T-helper 2 cell (primary cell): Measurements from ENCODE around the gene FBXO34.

ENCODE experiments used
- DNase-seq, 5 experiments: peaks; one replicate each; pipeline versions ENCODE4 v3.0.0 to v3.0.0-alpha.2; 2012 to 2022

The FBXO34 gene

GRCh38 chr14:55383541-55384140, 112.4 kb downstream of the FBXO34 start:
- DNase-seq: peak in 1 of 5 experiments; percentile 18

GRCh38 chr14:55384536-55384935, 113.3 kb downstream of the FBXO34 start:
- no peak for DNase-seq

GRCh38 chr14:55386037-55386808, 115.0 kb downstream of the FBXO34 start:
- peak in 1 of 5 experiments; percentile 73 for DNase-seq

DNA sequence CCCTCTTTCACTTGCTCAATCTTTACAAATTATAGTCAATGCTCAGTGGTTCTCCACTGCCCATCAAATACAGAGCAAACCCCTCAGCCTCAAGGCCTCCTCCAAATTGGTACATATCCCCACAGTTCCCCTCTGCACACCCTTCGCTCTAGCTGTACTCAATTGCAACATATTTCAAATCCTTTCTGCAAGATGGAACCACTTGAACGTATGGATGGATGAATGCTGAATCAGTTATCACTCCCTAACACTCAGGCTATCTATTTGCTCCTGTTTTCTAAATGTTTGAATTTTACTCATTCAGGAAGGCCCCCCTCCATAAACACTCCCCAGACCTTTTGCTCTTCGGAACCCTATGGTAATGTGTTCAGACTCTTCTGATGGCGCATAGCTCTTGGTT, 115.9 kb downstream of the FBXO34 start:
- no peak for DNase-seq

DNA sequence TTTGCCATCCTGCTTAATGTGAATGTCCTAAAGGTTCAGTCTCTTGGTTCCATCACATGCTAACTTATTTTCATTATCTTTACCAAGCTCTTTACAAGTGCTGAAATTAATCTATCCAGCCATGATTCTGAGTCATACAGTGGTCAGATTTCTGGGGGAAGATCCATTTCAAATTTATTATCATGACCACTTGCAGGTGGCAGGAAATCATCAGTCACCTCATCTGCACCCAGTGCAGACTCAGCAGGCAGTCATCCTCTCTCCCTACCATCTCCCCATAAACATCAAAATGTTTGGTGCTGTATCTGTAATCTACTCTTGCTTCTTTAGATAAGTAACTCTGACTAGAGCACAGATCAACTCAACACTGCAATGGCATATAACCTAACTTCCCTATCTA, 116.9 kb downstream of the FBXO34 start:
- DNase-seq: peak in 1 of 5 experiments; percentile 41

DNA sequence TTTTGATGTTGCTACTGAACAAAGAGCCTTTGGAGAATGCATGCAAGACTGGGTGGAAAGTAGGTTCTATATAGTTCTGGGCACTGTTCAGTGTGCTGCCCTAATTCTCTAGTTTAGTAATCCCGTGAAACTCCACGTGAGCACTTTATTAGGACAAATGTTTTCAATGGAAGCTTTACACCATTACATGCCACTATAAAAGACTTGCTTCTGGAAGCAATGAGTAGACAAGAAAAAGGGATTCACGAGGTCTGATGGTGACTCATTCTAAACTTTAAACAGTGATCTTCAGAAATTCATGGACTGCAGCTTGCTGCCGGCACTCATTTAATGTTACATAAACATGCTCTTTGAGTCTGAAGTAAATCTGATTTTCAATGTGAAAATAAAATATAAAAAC, 118.1 kb downstream of the FBXO34 start:
- no peak for DNase-seq

DNA sequence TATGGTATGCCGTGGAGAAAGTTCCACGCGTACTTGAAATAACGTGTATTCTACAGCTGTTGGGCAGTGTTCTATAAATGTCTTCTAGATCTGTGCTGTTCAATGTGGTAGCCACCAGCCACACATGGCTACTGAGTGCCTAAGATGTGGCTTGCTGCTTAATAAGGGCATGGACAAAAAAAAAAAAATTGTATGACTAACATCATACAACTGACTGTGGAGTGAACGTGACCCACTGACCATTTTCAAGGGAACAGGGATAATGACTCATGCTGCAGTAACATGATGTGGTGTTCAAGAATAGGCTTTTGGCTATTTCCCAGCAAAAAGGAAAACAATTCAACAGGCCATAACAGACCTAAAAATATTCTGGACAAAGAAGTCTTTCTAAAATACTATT, 127.5 kb downstream of the FBXO34 start:
- no peak for DNase-seq

GRCh38 chr14:55399183-55399582, 128.0 kb downstream of the FBXO34 start:
- DNase-seq: no peak

GRCh38 chr14:55399852-55400251, 128.6 kb downstream of the FBXO34 start:
- no peak for DNase-seq

GRCh38 chr14:55401751-55402150, 130.5 kb downstream of the FBXO34 start:
- no peak for DNase-seq
